Retinal pigment epithelial cell (primary cell): ENCODE measurements around the gene KCNQ1.

Experiments
- DNase-seq: peaks from one replicate; pipeline ENCODE4 v3.0.0-alpha.2; 2010; ENCODE audit warnings: low read depth
- H3K4me3 ChIP-seq: 2 replicates; pipeline ENCODE4 v1.5.1; 2011; ENCODE audit warnings: mild to moderate bottlenecking, low read length, control low read depth, moderate library complexity
- CTCF ChIP-seq: conservative IDR thresholded peaks from 2 replicates; pipeline ENCODE4 v1.5.1; 2011; ENCODE audit warnings: low read depth, low read length, control low read depth, inconsistent platforms

The KCNQ1 gene

DNA sequence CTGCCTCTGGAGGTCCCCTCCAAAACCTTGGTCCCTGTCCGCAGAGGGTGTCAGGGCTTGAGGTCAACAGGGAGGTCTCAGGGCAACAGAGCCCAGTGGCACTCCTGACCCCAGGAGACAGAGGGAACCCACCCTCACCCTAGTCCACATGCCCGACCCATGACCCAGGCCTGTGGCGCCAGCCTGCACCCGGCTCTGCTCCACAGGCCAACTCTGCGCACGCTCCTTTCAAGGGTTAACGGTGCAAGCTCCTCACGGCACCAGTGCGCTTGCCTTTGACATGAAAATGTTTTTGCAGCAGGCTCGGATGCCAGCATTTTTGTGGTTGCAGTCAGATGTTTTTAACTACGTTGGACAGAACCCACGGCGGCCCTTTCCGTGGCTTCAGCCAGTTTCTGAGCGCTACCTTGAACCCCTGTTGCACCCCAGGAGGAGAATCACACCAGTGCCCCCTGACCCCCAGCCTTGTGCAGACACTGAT is 372.2 kb downstream of the KCNQ1 start:
- no peak for TF ChIP-seq CTCF
- H3K4me3 ChIP-seq, result no peak overlapping the region
- DNase-seq, result peak; percentile 59

DNA sequence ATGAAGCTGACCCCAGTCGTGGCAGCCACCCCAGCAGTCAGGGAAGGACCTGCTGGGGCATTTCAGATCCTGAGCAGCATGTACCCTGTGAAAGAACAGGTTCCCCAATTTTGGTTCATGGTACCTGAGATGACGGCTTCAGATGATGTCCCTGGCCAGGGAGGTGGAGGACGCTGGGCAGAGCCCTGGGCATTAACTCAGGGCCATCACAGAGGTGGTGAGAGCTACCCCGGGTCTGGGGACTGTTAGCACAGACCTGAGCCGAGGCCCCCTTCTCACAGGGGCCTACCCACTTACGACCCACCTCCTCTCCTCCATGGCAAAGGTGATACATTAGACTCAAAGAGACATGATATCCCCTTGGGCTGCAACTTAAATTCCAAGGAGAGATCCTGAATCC is 372.6 kb downstream of the KCNQ1 start:
- TF ChIP-seq CTCF, result no peak
- no peak overlapping the region for H3K4me3 ChIP-seq
- no peak for DNase-seq

DNA sequence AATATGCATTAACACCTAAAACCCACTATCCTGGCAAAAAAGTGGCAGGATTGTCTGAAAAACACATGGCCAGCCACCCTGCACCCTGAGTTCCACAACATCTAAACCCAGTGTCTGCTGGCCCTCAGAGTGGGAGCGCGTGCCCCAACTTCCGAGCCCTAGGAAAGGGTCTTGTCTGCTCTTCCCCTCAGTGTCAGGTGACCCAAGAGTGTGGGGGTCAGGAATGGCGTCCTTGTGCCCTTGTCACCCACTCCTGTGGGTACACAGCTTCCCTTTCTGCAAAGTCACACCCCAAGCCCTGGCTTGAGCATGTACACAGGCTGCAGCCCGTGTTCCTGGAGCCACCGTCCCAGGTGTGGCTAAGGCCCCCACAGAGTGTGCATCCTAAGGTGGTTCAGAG is 373.2 kb downstream of the KCNQ1 start:
- no peak overlapping the region for H3K4me3 ChIP-seq
- TF ChIP-seq CTCF, result no peak
- no peak for DNase-seq

- no peak for DNase-seq
- no peak overlapping the region for H3K4me3 ChIP-seq
- TF ChIP-seq CTCF, result no peak
Observed at GRCh38 chr11:2818503-2818902, 373.7 kb downstream of the KCNQ1 start.

GRCh38 chr11:2819316-2819715 is 374.5 kb downstream of the KCNQ1 start:
- no peak for TF ChIP-seq CTCF
- H3K4me3 ChIP-seq, result no peak overlapping the region
- no peak for DNase-seq

GRCh38 chr11:2820976-2821375 is 376.2 kb downstream of the KCNQ1 start:
- DNase-seq, result no peak
- no peak for TF ChIP-seq CTCF
- H3K4me3 ChIP-seq, result no peak overlapping the region

GRCh38 chr11:2821891-2822290 is 377.1 kb downstream of the KCNQ1 start:
- no peak for DNase-seq
- no peak for TF ChIP-seq CTCF
- H3K4me3 ChIP-seq, result no peak overlapping the region
